HCT116 (cell line): ENCODE measurements around the gene SNUPN. TPM values are rescaled to one million over a fixed set of nuclear protein-coding genes. Genes with fewer than 3 reads are reported as not detected.

Source experiments
- ATAC-seq: fragments of 200-7000 bp; cut with Tn5 transposase; 2 replicates; pipeline ENCODE4 v1.9.1; 2020; ENCODE audit warnings: mild to moderate bottlenecking, moderate library complexity
- BruUV-seq: library from RNA; stranded (reverse); fragments of 400-500 nt; replicated peaks from 2 replicates; lab custom pipeline; 2021; lab: Mats Ljungman, UMichigan
- CTCF ChIA-PET: fragments of 300-600 bp; sonication (Branson Sonifier 250); formaldehyde crosslinking; loops from one replicate; lab custom pipeline; 2021; ENCODE audit warnings: antibody characterized with exemption; lab: Charles Lee
- POLR2A ChIA-PET: fragments of 300-600, 350-600 bp; sonication (Branson Sonifier 250); formaldehyde crosslinking; loops from one replicate; lab custom pipeline; 2021; ENCODE audit warnings: antibody characterized with exemption; lab: Charles Lee
- RAD21 ChIA-PET, 2 experiments: fragments of 300-600 bp; sonication (Branson Sonifier 250); formaldehyde crosslinking; loops; one replicate each; lab custom pipeline; 2023; ENCODE audit warnings: low total read pairs in 2 of 2; ENCODE audit not compliant: uncharacterized antibody in 2 of 2, unreplicated experiment in 2 of 2, low non-redundant PET in 1 of 2; lab: Charles Lee
- DNase-seq: peaks from one replicate; pipeline ENCODE4 v3.0.0-alpha.2; 2010; ENCODE audit warnings: low read depth, low spot score
- H2AFZ ChIP-seq: fragments of 200-600 bp; shearing (Covaris generic), sonication (generic); 2 replicates; pipeline ENCODE4 v1.6.1; 2017; ENCODE audit warnings: low read depth, mixed run types, mixed read lengths, antibody characterized with exemption, low read length; ENCODE audit not compliant: poor library complexity, severe bottlenecking
- H3K27ac ChIP-seq: 2 replicates; pipeline ENCODE4 v1.5.1; 2012; ENCODE audit warnings: low read depth, low read length
- H3K27me3 ChIP-seq: fragments of 200-600 bp; sonication (generic); 2 replicates; pipeline ENCODE4 v1.6.1; 2016; ENCODE audit warnings: mixed run types, low read length, mixed read lengths; ENCODE audit not compliant: insufficient read depth
- H3K36me3 ChIP-seq, 2 experiments: fragments of 200-500 bp in 1 of 2; fragments of 200-600 bp in 1 of 2; sonication (Bioruptor generic) in 1 of 2; sonication (generic) in 1 of 2; 2 replicates each; pipeline versions ENCODE4 v1.5.1 to v1.6.1; 2014 to 2016; ENCODE audit warnings: low read length in 2 of 2, inconsistent platforms in 1 of 2, mixed read lengths in 1 of 2, mixed run types in 1 of 2; ENCODE audit not compliant: insufficient read depth in 2 of 2, control insufficient read depth in 1 of 2
- H3K4me1 ChIP-seq, 2 experiments: fragments of 200-600 bp in 1 of 2; sonication (generic) in 1 of 2; 2 replicates each; pipeline versions ENCODE4 v1.5.1 to v1.6.1; 2012 to 2017; ENCODE audit warnings: low read length in 2 of 2, inconsistent platforms in 1 of 2, mild to moderate bottlenecking in 1 of 2, mixed read lengths in 1 of 2, mixed run types in 1 of 2, moderate library complexity in 1 of 2; ENCODE audit not compliant: insufficient read depth in 2 of 2, control insufficient read depth in 1 of 2
- H3K4me2 ChIP-seq: fragments of 200-600 bp; sonication (generic); 2 replicates; pipeline ENCODE4 v1.6.1; 2017; ENCODE audit warnings: mixed run types, low read length, mixed read lengths
- H3K4me3 ChIP-seq, 2 experiments: fragments of 200-600 bp in 1 of 2; sonication (generic) in 1 of 2; replicated peaks in 1 of 2; 2 replicates each; pipeline ENCODE4 v1.5.1; 2011 to 2016; ENCODE audit warnings: low read length in 2 of 2, control low read depth in 1 of 2, low read depth in 1 of 2, mild to moderate bottlenecking in 1 of 2, mixed read lengths in 1 of 2, mixed run types in 1 of 2
- H3K79me2 ChIP-seq: fragments of 200-600 bp; sonication (generic); 2 replicates; pipeline ENCODE4 v1.6.1; 2017; ENCODE audit warnings: mild to moderate bottlenecking, mixed run types, low read length, moderate library complexity, mixed read lengths; ENCODE audit not compliant: insufficient read depth
- H3K9ac ChIP-seq: fragments of 200-600 bp; sonication (generic); 2 replicates; pipeline ENCODE4 v1.6.1; 2016; ENCODE audit warnings: low read length, mixed read lengths
- H3K9me2 ChIP-seq: fragments of 200-600 bp; sonication (generic), shearing (Covaris generic); 2 replicates; pipeline ENCODE4 v1.6.1; 2017; ENCODE audit warnings: mixed run types, mild to moderate bottlenecking, moderate library complexity; ENCODE audit not compliant: insufficient read depth
- H3K9me3 ChIP-seq, 2 experiments: fragments of 200-500 bp in 1 of 2; fragments of 200-600 bp in 1 of 2; sonication (Bioruptor generic) in 1 of 2; sonication (generic) in 1 of 2; 2 replicates each; pipeline ENCODE4 v1.6.1; 2014 to 2017; ENCODE audit warnings: low read length in 2 of 2, mixed read lengths in 2 of 2, inconsistent platforms in 1 of 2, low read depth in 1 of 2, mild to moderate bottlenecking in 1 of 2, mixed run types in 1 of 2, moderate library complexity in 1 of 2; ENCODE audit not compliant: control insufficient read depth in 1 of 2, insufficient read depth in 1 of 2
- H4K20me1 ChIP-seq: fragments of 200-600 bp; sonication (generic), shearing (Covaris generic); 2 replicates; pipeline ENCODE4 v1.6.1; 2017; ENCODE audit warnings: mixed run types, mild to moderate bottlenecking, moderate library complexity; ENCODE audit not compliant: insufficient read depth
- CEBPB ChIP-seq: IDR thresholded peaks from 2 replicates; pipeline ENCODE4 v1.6.1; 2012; ENCODE audit warnings: low read depth
- EGR1 ChIP-seq: IDR thresholded peaks from 2 replicates; pipeline ENCODE4 v1.6.1; 2012; ENCODE audit warnings: low read depth
- JUND ChIP-seq: IDR thresholded peaks from 2 replicates; pipeline ENCODE4 v1.6.1; 2012
- POLR2AphosphoS5 ChIP-seq: IDR thresholded peaks from 2 replicates; pipeline ENCODE4 v1.6.1; 2011; ENCODE audit warnings: mild to moderate bottlenecking, low read depth, low read length, moderate library complexity
- SP1 ChIP-seq: IDR thresholded peaks from 2 replicates; pipeline ENCODE4 v1.6.1; 2012; ENCODE audit warnings: low read depth
- TCF7L2 ChIP-seq: IDR thresholded peaks from 2 replicates; pipeline ENCODE4 v1.7.0; 2011; ENCODE audit warnings: borderline replicate concordance, inconsistent platforms; ENCODE audit not compliant: insufficient read depth, insufficient read length; ENCODE audit errors: extremely low read depth
- YY1 ChIP-seq: IDR thresholded peaks from 2 replicates; pipeline ENCODE4 v1.6.1; 2011; ENCODE audit warnings: low read length, low read depth, moderate library complexity, mild to moderate bottlenecking; ENCODE audit not compliant: insufficient replicate concordance; ENCODE audit errors: extremely low read depth
- intact Hi-C: fragments of 100-400 bp; cut with micrococcal nuclease; formaldehyde crosslinking; loops from 2 replicates; pipeline ENCODE4 v1.10.0; 2022
- total RNA-seq: library from RNA; stranded (reverse); gene quantifications from one replicate; pipeline ENCODE4 v1.2.1, GENCODE V29; 2021; ENCODE audit not compliant: unreplicated experiment
- TF ChIP-seq, protein P1 (sequence below): IDR thresholded peaks from 2 replicates; pipeline ENCODE4 v1.6.1; 2012

SNUPN gene
- total RNA-seq, 1 experiment from 2014 or later = 29.8 TPM

DNA sequence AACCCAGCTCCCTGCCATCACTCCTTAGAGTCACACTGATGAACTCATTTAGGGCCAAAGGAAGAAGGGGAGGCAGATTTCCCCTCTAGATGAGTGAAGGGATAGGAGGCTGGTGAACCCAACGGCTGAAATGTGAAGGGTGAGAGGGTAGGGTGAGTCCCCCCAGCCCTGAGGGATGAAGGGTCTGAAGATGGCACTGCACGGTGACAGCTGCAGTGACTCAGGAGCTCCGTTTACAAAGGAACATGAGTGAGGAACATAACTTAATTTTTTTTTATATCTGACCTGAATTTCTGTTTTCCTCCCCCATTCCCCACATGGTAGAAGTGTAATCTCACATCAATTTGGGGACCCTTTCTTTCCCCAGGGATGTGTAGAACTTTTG is 36.2 kb upstream of the SNUPN start:
- Histone ChIP-seq H3K4me1 (peaks cover 32 to 60% of the 10 kb centered on the region in 2 experiments), H2AFZ (no peak overlapping the region), H3K79me2 (no peaks in the 10 kb centered on the region), H4K20me1 (no peaks in the 10 kb centered on the region), H3K27me3 (no peaks in the 10 kb centered on the region), H3K27ac (peak overlapping the region; percentile 64), H3K9me2 (no peaks in the 10 kb centered on the region), H3K4me2 (peak overlapping the region; percentile 63), H3K4me3 (0 out of 4 replicates have a peak overlapping the region, but pooled peaks of 1 of the 2 experiments have one; percentile 3), H3K36me3 (peaks cover 0 to 2% of the 10 kb centered on the region in 2 experiments; a peak in 1 of 4 replicates), H3K9ac (peak overlapping the region; percentile 68), H3K9me3 (no peaks in the 10 kb centered on the region)
- CTCF ChIA-PET = interaction anchor here (1.3 to 1.5 kb wide), 2 partner anchors 14 to 294 kb away, joined by 4 to 7 read pairs; partner anchors contain the start of genes MAN2C1 and SNX33
- TF ChIP-seq POLR2AphosphoS5 (0 out of 2 replicates have a peak, but pooled peaks have one; percentile 1), CEBPB (no peak), SP1 (no peak), EGR1 (no peak), TCF7L2 (no peak)
- TF ChIP-seq, protein P1, sequence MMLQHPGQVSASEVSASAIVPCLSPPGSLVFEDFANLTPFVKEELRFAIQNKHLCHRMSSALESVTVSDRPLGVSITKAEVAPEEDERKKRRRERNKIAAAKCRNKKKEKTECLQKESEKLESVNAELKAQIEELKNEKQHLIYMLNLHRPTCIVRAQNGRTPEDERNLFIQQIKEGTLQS = no peak
- DNase-seq (no peak), ATAC-seq (no peak)
- POLR2A ChIA-PET = interaction anchor here (0.7 to 1.9 kb wide), 4 partner anchors 9 to 294 kb away, joined by 4 to 8 read pairs (median 6); partner anchors contain the start of genes MAN2C1, SIN3A and SNX33
- RAD21 ChIA-PET = no interaction called here
- no TSS peak for BruUV-seq
- intact Hi-C loops = no loop called here

DNA sequence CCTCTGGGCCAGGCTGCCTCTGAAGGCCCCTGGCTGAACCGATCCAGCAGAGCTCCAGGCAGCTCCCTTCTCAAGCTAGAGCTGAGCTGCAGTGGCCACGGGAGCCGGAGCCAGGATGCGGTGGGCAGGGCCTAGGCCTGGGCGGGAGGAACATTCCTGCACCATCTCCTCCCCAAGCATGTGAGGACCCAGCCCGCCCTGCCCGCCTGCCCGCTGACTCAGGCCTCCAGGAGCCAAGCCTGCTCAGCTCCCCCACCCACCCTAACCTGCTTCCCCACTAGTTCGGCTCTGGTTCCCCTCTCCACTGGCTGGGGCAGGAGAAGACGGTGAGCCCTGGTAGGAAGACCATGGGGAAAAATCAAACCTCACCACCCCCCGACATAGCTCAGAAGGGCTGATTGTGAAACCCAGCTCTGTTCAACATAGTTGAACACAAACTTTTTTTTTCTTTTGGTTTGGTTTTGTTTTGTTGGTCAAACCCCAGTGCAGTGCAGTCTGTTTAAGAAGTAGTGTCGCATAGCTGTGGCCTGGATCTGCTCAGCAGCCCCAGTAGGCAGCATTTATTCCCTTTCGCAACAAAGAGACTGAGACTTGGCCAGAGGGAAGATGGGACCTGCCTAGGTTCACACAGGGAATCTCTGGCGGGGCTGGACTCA is 35.7 kb upstream of the SNUPN start:
- Histone ChIP-seq H3K79me2 (no peaks in the 10 kb centered on the region), H3K27ac (peak overlapping the region; percentile 64), H3K4me3 (0 out of 4 replicates have a peak overlapping the region, but pooled peaks of 1 of the 2 experiments have one; percentile 3), H3K9ac (peak overlapping the region; percentile 68), H3K36me3 (peaks cover 0 to 2% of the 10 kb centered on the region in 2 experiments; a peak in 1 of 4 replicates), H3K4me1 (peaks cover 28 to 55% of the 10 kb centered on the region in 2 experiments), H3K27me3 (no peaks in the 10 kb centered on the region), H4K20me1 (no peaks in the 10 kb centered on the region), H2AFZ (no peak overlapping the region), H3K4me2 (peak overlapping the region; percentile 63), H3K9me3 (no peaks in the 10 kb centered on the region), H3K9me2 (no peaks in the 10 kb centered on the region)
- POLR2A ChIA-PET = interaction anchor here (0.7 to 1.9 kb wide), 5 partner anchors 10 to 293 kb away, joined by 4 to 8 read pairs (median 5); partner anchors contain the start of genes IMP3, MAN2C1, SIN3A and SNX33
- TF ChIP-seq YY1 = peak; percentile 4
- TF ChIP-seq SP1 = no peak
- peak; percentile 67 for TF ChIP-seq POLR2AphosphoS5
- TF ChIP-seq JUND = no peak
- no peak for TF ChIP-seq CEBPB
- BruUV-seq = no TSS peak
- intact Hi-C loops = no loop called here
- DNase-seq = no peak
- RAD21 ChIA-PET = no interaction called here
- ATAC-seq = peak; percentile 97
- CTCF ChIA-PET = interaction anchor here (1.3 to 1.5 kb wide), 2 partner anchors 14 to 293 kb away, joined by 4 to 7 read pairs; partner anchors contain the start of genes MAN2C1 and SNX33
